Measurements from ENCODE around the gene TGFB3. TPM values are rescaled to one million over a fixed set of nuclear protein-coding genes. Genes with fewer than 3 reads are reported as not detected.

TGFB3 gene
- total and polyA plus RNA-seq, 2 donors (not counting 3 experiments of a cell fraction or from before 2014, with no cell fraction given), result 5.3 to 5.4 TPM

GRCh38 chr14:76023757-76024156 lies 42.0 kb upstream of the TGFB3 start:
- Histone ChIP-seq H3K79me2 (ENCODE audit: control insufficient read depth, insufficient read depth, low read length) (no peaks in the 10 kb centered on the region), H3K4me2 (ENCODE audit: insufficient read depth, low read length) (no peak overlapping the region), H3K9me1 (replicated peaks; ENCODE audit: control insufficient read depth, extremely low read depth, insufficient read depth, low read length) (no peaks in the 10 kb centered on the region), H3K36me3 (ENCODE audit: control insufficient read depth in 2 of 2, extremely low read depth in 1 of 2, insufficient read depth in 2 of 2, low read length in 2 of 2) (peaks cover 0 to 4% of the 10 kb centered on the region in 2 experiments), H3K4me1 (ENCODE audit: control insufficient read depth, extremely low read depth, insufficient read depth, low read length) (no peaks in the 10 kb centered on the region), H4K20me1 (replicated peaks; ENCODE audit: control insufficient read depth, extremely low read depth, insufficient read depth, low read length) (no peaks in the 10 kb centered on the region), H3K27ac (ENCODE audit: insufficient read depth, low read depth, low read length) (no peak overlapping the region), H3K27me3 (ENCODE audit: control insufficient read depth in 2 of 2, insufficient read depth in 2 of 2, low read length in 2 of 2) (no peaks in the 10 kb centered on the region), H3K9me3 (replicated peaks; ENCODE audit: control insufficient read depth, insufficient read depth, low read length) (no peaks in the 10 kb centered on the region), H2AFZ (ENCODE audit: low read depth, low read length) (no peak overlapping the region), H3K4me3 (replicated peaks in 1 of 3; ENCODE audit: insufficient read depth in 1 of 3, low read depth in 1 of 3, low read length in 3 of 3) (no peak overlapping the region), H3K9ac (replicated peaks; ENCODE audit: extremely low read depth, insufficient read depth, low read length) (no peak overlapping the region)
- dilution Hi-C loops (cut with MboI; ENCODE audit: extremely low pct_ligation_motif_present, low sequenced_read_pairs) (no loop called here), intact Hi-C loops (cut with micrococcal nuclease) (no loop called here)
- DNase-seq (ENCODE audit: low read depth, low spot score) (no peak), FAIRE-seq (no peak)
- ChIA-PET CTCF (interaction anchor here (0.7 to 1.3 kb wide), 2 partner anchors 315 to 363 kb away, joined by 4 read pairs; no protein-coding TSS in a partner anchor), POLR2A (no interaction called here)
- TF ChIP-seq POLR2A (IDR thresholded peaks at IDR 0.05; ENCODE audit: low read depth, low read length) (no peak), MAX (IDR thresholded peaks at IDR 0.05; ENCODE audit: insufficient read depth, insufficient read length) (no peak)
- no TSS peak for BruUV-seq (replicated peaks)

- no peak for FAIRE-seq
- no peaks in the 10 kb centered on the region for H3K79me2 ChIP-seq (ENCODE audit: control insufficient read depth, insufficient read depth, low read length)
- H3K9me1 ChIP-seq (replicated peaks; ENCODE audit: control insufficient read depth, extremely low read depth, insufficient read depth, low read length), result no peaks in the 10 kb centered on the region
- no peak overlapping the region for H3K9ac ChIP-seq (replicated peaks; ENCODE audit: extremely low read depth, insufficient read depth, low read length)
- H2AFZ ChIP-seq (ENCODE audit: low read depth, low read length), result no peak overlapping the region
- CTCF ChIA-PET, result interaction anchor here (0.7 to 1.3 kb wide), 2 partner anchors 314 to 364 kb away, joined by 4 read pairs; no protein-coding TSS in a partner anchor
- no peak for DNase-seq (ENCODE audit: low read depth, low spot score)
- no TSS peak for BruUV-seq (replicated peaks)
- H3K4me2 ChIP-seq (ENCODE audit: insufficient read depth, low read length), result no peak overlapping the region
- H3K27ac ChIP-seq (ENCODE audit: insufficient read depth, low read depth, low read length), result no peak overlapping the region
- no peaks in the 10 kb centered on the region for H3K9me3 ChIP-seq (replicated peaks; ENCODE audit: control insufficient read depth, insufficient read depth, low read length)
- TF ChIP-seq POLR2A (IDR thresholded peaks at IDR 0.05; ENCODE audit: low read depth, low read length) (no peak), JUN (IDR thresholded peaks at IDR 0.05; ENCODE audit: borderline replicate concordance, insufficient read depth, insufficient read length, low read depth) (no peak)
- intact Hi-C loops (cut with micrococcal nuclease), result no loop called here
- H3K36me3 ChIP-seq (ENCODE audit: control insufficient read depth in 2 of 2, extremely low read depth in 1 of 2, insufficient read depth in 2 of 2, low read length in 2 of 2), result peaks cover 0 to 4% of the 10 kb centered on the region in 2 experiments
- no peaks in the 10 kb centered on the region for H3K4me1 ChIP-seq (ENCODE audit: control insufficient read depth, extremely low read depth, insufficient read depth, low read length)
- dilution Hi-C loops (cut with MboI; ENCODE audit: extremely low pct_ligation_motif_present, low sequenced_read_pairs), result no loop called here
- H3K4me3 ChIP-seq (replicated peaks in 1 of 3; ENCODE audit: insufficient read depth in 1 of 3, low read depth in 1 of 3, low read length in 3 of 3), result no peak overlapping the region
- H4K20me1 ChIP-seq (replicated peaks; ENCODE audit: control insufficient read depth, extremely low read depth, insufficient read depth, low read length), result no peaks in the 10 kb centered on the region
- no peaks in the 10 kb centered on the region for H3K27me3 ChIP-seq (ENCODE audit: control insufficient read depth in 2 of 2, insufficient read depth in 2 of 2, low read length in 2 of 2)
- POLR2A ChIA-PET, result no interaction called here
These were observed 41.2 kb upstream of the TGFB3 start for GRCh38 chr14:76022991-76023390.
